GM18502 (cell line): ENCODE data around the gene PBX3.

ENCODE experiments used
- ATAC-seq: cut with Tn5 transposase; IDR thresholded peaks from one replicate; pipeline ENCODE4 v1.9.1; 2021; ENCODE audit warnings: mild to moderate bottlenecking; ENCODE audit not compliant: unreplicated experiment, poor library complexity

The PBX3 gene

GRCh38 chr9:125966466-125966865 is 219.3 kb downstream of the PBX3 start:
- ATAC-seq, result no peak

GRCh38 chr9:125966959-125967711 is 220.0 kb downstream of the PBX3 start:
- ATAC-seq, result no peak

GRCh38 chr9:125968714-125969374 is 221.7 kb downstream of the PBX3 start:
- no peak for ATAC-seq

GRCh38 chr9:125969462-125969861 is 222.3 kb downstream of the PBX3 start:
- ATAC-seq, result no peak

- no peak for ATAC-seq
These were observed 222.7 kb downstream of the PBX3 start for GRCh38 chr9:125969868-125970267.

GRCh38 chr9:125970340-125970739 is 223.2 kb downstream of the PBX3 start:
- no peak for ATAC-seq

GRCh38 chr9:125971050-125971449 is 223.9 kb downstream of the PBX3 start:
- no peak for ATAC-seq

- no peak for ATAC-seq
These were observed 225.0 kb downstream of the PBX3 start for GRCh38 chr9:125972012-125972729.

GRCh38 chr9:125973547-125973946 is 226.4 kb downstream of the PBX3 start:
- ATAC-seq, result no peak

GRCh38 chr9:125974705-125975104 is 227.5 kb downstream of the PBX3 start:
- no peak for ATAC-seq

GRCh38 chr9:125977223-125977622 is 230.1 kb downstream of the PBX3 start:
- no peak for ATAC-seq

- no peak for ATAC-seq
These were observed 232.2 kb downstream of the PBX3 start for GRCh38 chr9:125979383-125979782.

GRCh38 chr9:125982798-125983406 is 235.7 kb downstream of the PBX3 start:
- no peak for ATAC-seq

- no peak for ATAC-seq
These were observed 236.5 kb downstream of the PBX3 start for GRCh38 chr9:125983681-125984080.

GRCh38 chr9:125984461-125984860 is 237.3 kb downstream of the PBX3 start:
- ATAC-seq, result no peak

GRCh38 chr9:125985142-125985997 is 238.2 kb downstream of the PBX3 start:
- no peak for ATAC-seq

GRCh38 chr9:125985998-125986655 is 239.0 kb downstream of the PBX3 start:
- no peak for ATAC-seq

- no peak for ATAC-seq
These were observed 239.8 kb downstream of the PBX3 start for GRCh38 chr9:125986966-125987365.

- ATAC-seq, result no peak
These were observed 240.2 kb downstream of the PBX3 start for GRCh38 chr9:125987420-125987819.
